ENCODE measurements around the gene RARS2.
A peak's percentile ranks its signal among the peaks of the same experiment; 100 is the strongest.

Gene RARS2

DNA sequence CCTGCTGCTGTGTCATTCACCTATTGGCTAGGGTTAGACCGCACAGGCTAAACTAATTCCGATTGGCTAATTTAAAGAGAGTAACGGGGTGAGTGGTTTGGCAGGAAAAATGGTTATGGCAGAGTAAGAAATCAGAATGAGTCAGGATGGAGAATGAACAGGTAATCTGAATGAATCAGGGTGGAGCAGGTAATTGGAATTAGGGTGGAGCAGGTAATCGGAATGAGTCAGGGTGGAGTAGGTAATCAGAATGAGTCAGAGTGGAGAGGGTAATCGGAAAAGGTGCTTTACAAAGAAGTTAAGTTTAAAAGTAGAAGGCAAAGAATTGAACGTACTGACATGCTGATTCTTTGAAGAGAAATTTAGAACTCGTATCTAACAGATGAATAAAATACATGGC, 105.3 kb downstream of the RARS2 start:
- no peak overlapping the region for H3K27ac ChIP-seq (replicated peaks; ENCODE audit: low read length)
- no peak for DNase-seq (ENCODE audit: low spot score)
- H3K27me3 ChIP-seq (ENCODE audit: control insufficient read depth in 3 of 3, insufficient read depth in 3 of 3, low read depth in 1 of 3, low read length in 3 of 3): no peaks in the 10 kb centered on the region
- H2BK15ac ChIP-seq (ENCODE audit: low read length): no peak overlapping the region
- no peak overlapping the region for H2AFZ ChIP-seq (ENCODE audit: low read length)
- H3K4me2 ChIP-seq (ENCODE audit: insufficient read depth, low read length, poor library complexity, severe bottlenecking): no peak overlapping the region
- no peak overlapping the region for H2BK120ac ChIP-seq (ENCODE audit: low read depth, low read length)
- H2BK5ac ChIP-seq (ENCODE audit: low read length): no peak overlapping the region
- peaks cover 0 to 7% of the 10 kb centered on the region in 2 donors for H3K4me1 ChIP-seq (ENCODE audit: control insufficient read depth in 2 of 2, insufficient read depth in 1 of 2, low read depth in 1 of 2, low read length in 2 of 2)
- no peak overlapping the region for H3K14ac ChIP-seq (ENCODE audit: low read length)
- no peak overlapping the region for H4K8ac ChIP-seq (ENCODE audit: low read depth, low read length)
- H3K4ac ChIP-seq (ENCODE audit: low read length): no peak overlapping the region
- H3K23ac ChIP-seq (ENCODE audit: low read depth, low read length, poor library complexity): no peak overlapping the region
- no peak overlapping the region for H3K4me3 ChIP-seq (ENCODE audit: low read length in 2 of 2)
- no peak overlapping the region for H3K18ac ChIP-seq (ENCODE audit: low read length)
- H3K36me3 ChIP-seq (replicated peaks in 1 of 2; ENCODE audit: control insufficient read depth in 2 of 2, insufficient read depth in 2 of 2, low read length in 2 of 2): peaks cover 1 to 4% of the 10 kb centered on the region in 2 donors
- no peaks in the 10 kb centered on the region for H3K79me1 ChIP-seq (ENCODE audit: low read depth, low read length)
- H2BK12ac ChIP-seq (ENCODE audit: low read length): no peak overlapping the region
- no peak overlapping the region for H4K91ac ChIP-seq (ENCODE audit: low read depth, low read length, poor library complexity)
- no peak overlapping the region for H3K9ac ChIP-seq (ENCODE audit: low read depth, low read length, poor library complexity)
- no peak overlapping the region for H2AK5ac ChIP-seq (ENCODE audit: low read depth, low read length)
- WGBS, 2 donors (ENCODE audit: extremely low coverage in 2 of 2, insufficient read length in 2 of 2, insufficient replicate concordance in 1 of 2): no CpG with 5 or more reads among the region's 7 CpGs
- peaks cover 1 to 8% of the 10 kb centered on the region in 2 donors for H3K9me3 ChIP-seq (replicated peaks in 1 of 2; ENCODE audit: control insufficient read depth in 2 of 2, insufficient read depth in 1 of 2, low read depth in 1 of 2, low read length in 2 of 2)

DNA sequence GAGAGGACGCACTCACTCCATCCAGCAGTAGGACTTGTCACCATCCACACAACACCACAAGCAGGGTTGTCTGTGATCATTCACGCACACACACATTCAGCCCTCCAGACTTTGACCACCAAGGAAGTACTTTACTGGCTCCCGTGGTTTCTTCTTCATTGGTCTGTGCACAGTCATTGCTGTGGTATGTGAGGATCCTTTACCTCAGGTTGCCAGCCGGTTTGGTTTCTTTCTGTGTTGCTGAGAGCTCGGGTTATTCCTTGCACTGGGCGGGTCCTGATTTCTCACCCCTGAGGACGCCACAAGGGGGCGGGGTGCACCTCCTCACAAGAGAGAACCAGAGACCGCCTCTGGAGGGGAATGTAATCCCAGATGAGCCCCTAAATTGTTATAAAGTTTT, 105.9 kb downstream of the RARS2 start:
- H2BK15ac ChIP-seq (ENCODE audit: low read length): no peak overlapping the region
- no peak overlapping the region for H3K23ac ChIP-seq (ENCODE audit: low read depth, low read length, poor library complexity)
- no peaks in the 10 kb centered on the region for H3K27me3 ChIP-seq (ENCODE audit: control insufficient read depth in 3 of 3, insufficient read depth in 3 of 3, low read depth in 1 of 3, low read length in 3 of 3)
- H3K4me2 ChIP-seq (ENCODE audit: insufficient read depth, low read length, poor library complexity, severe bottlenecking): no peak overlapping the region
- no peak overlapping the region for H3K9ac ChIP-seq (ENCODE audit: low read depth, low read length, poor library complexity)
- no peak overlapping the region for H2AK5ac ChIP-seq (ENCODE audit: low read depth, low read length)
- H2BK120ac ChIP-seq (ENCODE audit: low read depth, low read length): no peak overlapping the region
- H3K79me1 ChIP-seq (ENCODE audit: low read depth, low read length): no peaks in the 10 kb centered on the region
- H3K27ac ChIP-seq (replicated peaks; ENCODE audit: low read length): no peak overlapping the region
- H2BK12ac ChIP-seq (ENCODE audit: low read length): no peak overlapping the region
- no peak overlapping the region for H4K8ac ChIP-seq (ENCODE audit: low read depth, low read length)
- H3K4me3 ChIP-seq (ENCODE audit: low read length in 2 of 2): no peak overlapping the region
- H4K91ac ChIP-seq (ENCODE audit: low read depth, low read length, poor library complexity): no peak overlapping the region
- H3K4me1 ChIP-seq (ENCODE audit: control insufficient read depth in 2 of 2, insufficient read depth in 1 of 2, low read depth in 1 of 2, low read length in 2 of 2): peaks cover 0 to 5% of the 10 kb centered on the region in 2 donors
- H2AFZ ChIP-seq (ENCODE audit: low read length): no peak overlapping the region
- peak; percentile 11 for DNase-seq (ENCODE audit: low spot score)
- WGBS, 2 donors (ENCODE audit: extremely low coverage in 2 of 2, insufficient read length in 2 of 2, insufficient replicate concordance in 1 of 2): no CpG with 5 or more reads among the region's 9 CpGs
- peaks cover 1 to 8% of the 10 kb centered on the region in 2 donors for H3K9me3 ChIP-seq (replicated peaks in 1 of 2; ENCODE audit: control insufficient read depth in 2 of 2, insufficient read depth in 1 of 2, low read depth in 1 of 2, low read length in 2 of 2)
- no peak overlapping the region for H3K14ac ChIP-seq (ENCODE audit: low read length)
- H3K18ac ChIP-seq (ENCODE audit: low read length): no peak overlapping the region
- no peak overlapping the region for H2BK5ac ChIP-seq (ENCODE audit: low read length)
- H3K36me3 ChIP-seq (replicated peaks in 1 of 2; ENCODE audit: control insufficient read depth in 2 of 2, insufficient read depth in 2 of 2, low read length in 2 of 2): peaks cover 1 to 4% of the 10 kb centered on the region in 2 donors
- H3K4ac ChIP-seq (ENCODE audit: low read length): no peak overlapping the region

DNA sequence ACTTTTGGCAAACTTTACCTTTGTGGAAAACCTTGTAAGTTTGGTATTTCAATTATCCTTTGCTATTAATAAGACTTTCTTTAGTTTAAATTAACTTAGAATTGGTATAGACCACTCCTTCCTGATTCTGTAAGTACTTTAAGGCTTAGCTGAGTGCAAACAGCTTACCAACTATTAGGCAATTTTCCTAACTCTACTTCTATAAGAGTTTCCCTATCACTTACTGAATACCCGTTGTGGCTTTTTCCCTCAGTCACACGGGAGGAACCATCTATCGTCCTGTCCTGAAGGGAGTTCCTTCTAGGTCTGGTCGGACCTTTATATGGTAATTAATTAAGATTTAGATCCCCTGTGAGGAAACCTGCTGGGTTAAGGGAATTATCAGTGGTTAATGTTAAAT, 107.4 kb downstream of the RARS2 start:
- no CpG with 5 or more reads among the region's 4 CpGs for WGBS, 2 donors (ENCODE audit: extremely low coverage in 2 of 2, insufficient read length in 2 of 2, insufficient replicate concordance in 1 of 2)
- no peak overlapping the region for H4K91ac ChIP-seq (ENCODE audit: low read depth, low read length, poor library complexity)

DNA sequence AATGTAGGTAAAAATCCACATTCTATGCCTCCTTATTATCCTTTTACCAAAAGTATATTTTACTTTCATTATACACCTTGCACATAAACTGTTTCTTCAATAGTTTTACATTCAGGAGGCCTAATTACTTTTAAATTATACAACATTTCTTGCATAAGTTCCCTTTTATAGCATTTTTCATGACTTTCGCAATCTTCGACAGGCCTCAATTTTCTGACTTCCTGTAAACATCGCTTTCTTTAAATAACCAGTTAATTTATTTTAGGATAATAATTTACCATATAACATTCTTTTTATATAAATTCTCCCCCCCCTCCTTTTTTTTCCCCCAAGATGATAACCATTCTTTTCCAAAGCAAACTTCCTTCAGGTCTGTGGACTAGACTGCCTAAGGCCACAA, 107.9 kb downstream of the RARS2 start:
- H3K79me1 ChIP-seq (ENCODE audit: low read depth, low read length): no peaks in the 10 kb centered on the region
- no peak overlapping the region for H3K4me3 ChIP-seq (ENCODE audit: low read length in 2 of 2)
- no peak overlapping the region for H3K23ac ChIP-seq (ENCODE audit: low read depth, low read length, poor library complexity)
- H2BK15ac ChIP-seq (ENCODE audit: low read length): no peak overlapping the region
- H2BK120ac ChIP-seq (ENCODE audit: low read depth, low read length): no peak overlapping the region
- no peak overlapping the region for H4K91ac ChIP-seq (ENCODE audit: low read depth, low read length, poor library complexity)
- no CpG with 5 or more reads among the region's 3 CpGs for WGBS, 2 donors (ENCODE audit: extremely low coverage in 2 of 2, insufficient read length in 2 of 2, insufficient replicate concordance in 1 of 2)
- no peak overlapping the region for H3K27ac ChIP-seq (replicated peaks; ENCODE audit: low read length)
- no peak overlapping the region for H4K8ac ChIP-seq (ENCODE audit: low read depth, low read length)
- H3K9ac ChIP-seq (ENCODE audit: low read depth, low read length, poor library complexity): no peak overlapping the region
- no peak overlapping the region for H3K4ac ChIP-seq (ENCODE audit: low read length)
- no peak overlapping the region for H2BK12ac ChIP-seq (ENCODE audit: low read length)
- no peak overlapping the region for H3K18ac ChIP-seq (ENCODE audit: low read length)
- H2BK5ac ChIP-seq (ENCODE audit: low read length): no peak overlapping the region
- no peak overlapping the region for H3K14ac ChIP-seq (ENCODE audit: low read length)
- no peaks in the 10 kb centered on the region for H3K4me1 ChIP-seq (ENCODE audit: control insufficient read depth in 2 of 2, insufficient read depth in 1 of 2, low read depth in 1 of 2, low read length in 2 of 2)
- DNase-seq (ENCODE audit: low spot score): no peak
- H2AK5ac ChIP-seq (ENCODE audit: low read depth, low read length): no peak overlapping the region
- no peak overlapping the region for H3K4me2 ChIP-seq (ENCODE audit: insufficient read depth, low read length, poor library complexity, severe bottlenecking)
- no peaks in the 10 kb centered on the region for H3K27me3 ChIP-seq (ENCODE audit: control insufficient read depth in 3 of 3, insufficient read depth in 3 of 3, low read depth in 1 of 3, low read length in 3 of 3)
- H3K9me3 ChIP-seq (replicated peaks in 1 of 2; ENCODE audit: control insufficient read depth in 2 of 2, insufficient read depth in 1 of 2, low read depth in 1 of 2, low read length in 2 of 2): peaks cover 1 to 8% of the 10 kb centered on the region in 2 donors
- H2AFZ ChIP-seq (ENCODE audit: low read length): no peak overlapping the region
- peaks cover 1 to 4% of the 10 kb centered on the region in 2 donors for H3K36me3 ChIP-seq (replicated peaks in 1 of 2; ENCODE audit: control insufficient read depth in 2 of 2, insufficient read depth in 2 of 2, low read length in 2 of 2)

More for the DNA sequence above, 107.4 kb downstream of the RARS2 start:
- Histone ChIP-seq H3K4me1 (ENCODE audit: control insufficient read depth in 2 of 2, insufficient read depth in 1 of 2, low read depth in 1 of 2, low read length in 2 of 2) (peaks cover 0 to 2% of the 10 kb centered on the region in 2 donors), H2AK5ac (ENCODE audit: low read depth, low read length) (no peak overlapping the region), H2BK15ac (ENCODE audit: low read length) (no peak overlapping the region), H2AFZ (ENCODE audit: low read length) (no peak overlapping the region), H4K8ac (ENCODE audit: low read depth, low read length) (no peak overlapping the region), H3K27me3 (ENCODE audit: control insufficient read depth in 3 of 3, insufficient read depth in 3 of 3, low read depth in 1 of 3, low read length in 3 of 3) (no peaks in the 10 kb centered on the region), H3K79me1 (ENCODE audit: low read depth, low read length) (no peaks in the 10 kb centered on the region), H3K4me2 (ENCODE audit: insufficient read depth, low read length, poor library complexity, severe bottlenecking) (no peak overlapping the region), H3K14ac (ENCODE audit: low read length) (no peak overlapping the region), H2BK12ac (ENCODE audit: low read length) (no peak overlapping the region), H3K18ac (ENCODE audit: low read length) (no peak overlapping the region), H3K27ac (replicated peaks; ENCODE audit: low read length) (no peak overlapping the region), H3K23ac (ENCODE audit: low read depth, low read length, poor library complexity) (no peak overlapping the region), H2BK5ac (ENCODE audit: low read length) (no peak overlapping the region), H3K9me3 (replicated peaks in 1 of 2; ENCODE audit: control insufficient read depth in 2 of 2, insufficient read depth in 1 of 2, low read depth in 1 of 2, low read length in 2 of 2) (peaks cover 1 to 8% of the 10 kb centered on the region in 2 donors), H3K36me3 (replicated peaks in 1 of 2; ENCODE audit: control insufficient read depth in 2 of 2, insufficient read depth in 2 of 2, low read length in 2 of 2) (peaks cover 1 to 4% of the 10 kb centered on the region in 2 donors), H3K4me3 (ENCODE audit: low read length in 2 of 2) (no peak overlapping the region), H2BK120ac (ENCODE audit: low read depth, low read length) (no peak overlapping the region), H3K9ac (ENCODE audit: low read depth, low read length, poor library complexity) (no peak overlapping the region), H3K4ac (ENCODE audit: low read length) (no peak overlapping the region)
- DNase-seq (ENCODE audit: low spot score): no peak

Measured in neuronal stem cell (in vitro differentiated cells).